Measurements from ENCODE around the gene RESF1. TPM values are rescaled to one million over a fixed set of nuclear protein-coding genes. Genes with fewer than 3 reads are reported as not detected.

The RESF1 gene
- total RNA-seq, 1 donor from 2014 or later: 113 TPM

DNA sequence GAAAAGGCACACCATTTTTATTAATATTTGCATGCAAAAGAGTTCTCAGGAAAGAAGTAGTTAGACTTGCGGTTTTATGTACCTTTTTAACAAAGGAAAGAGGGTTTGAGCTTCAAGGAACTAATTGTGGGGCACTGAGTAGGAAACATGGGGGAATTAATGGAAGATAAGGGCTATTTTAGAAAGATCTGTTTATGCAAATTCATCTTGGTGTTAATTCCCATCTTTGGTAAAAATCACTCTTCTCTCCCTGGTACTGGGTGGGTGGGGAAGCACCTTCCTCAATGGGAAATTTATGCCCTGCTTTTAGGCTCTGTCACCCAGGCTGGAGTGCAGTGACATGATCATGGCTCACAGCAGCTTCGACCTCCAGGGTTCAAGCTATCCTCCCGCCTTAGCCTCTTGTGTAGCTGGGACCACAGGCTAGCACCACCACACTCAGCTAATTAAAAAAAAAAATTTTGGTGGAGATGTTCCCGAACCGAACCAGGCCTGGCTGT, 30.1 kb upstream of the RESF1 start:
- H3K27ac Mint-ChIP-seq: no peak overlapping the region
- TF ChIP-seq, protein P1, sequence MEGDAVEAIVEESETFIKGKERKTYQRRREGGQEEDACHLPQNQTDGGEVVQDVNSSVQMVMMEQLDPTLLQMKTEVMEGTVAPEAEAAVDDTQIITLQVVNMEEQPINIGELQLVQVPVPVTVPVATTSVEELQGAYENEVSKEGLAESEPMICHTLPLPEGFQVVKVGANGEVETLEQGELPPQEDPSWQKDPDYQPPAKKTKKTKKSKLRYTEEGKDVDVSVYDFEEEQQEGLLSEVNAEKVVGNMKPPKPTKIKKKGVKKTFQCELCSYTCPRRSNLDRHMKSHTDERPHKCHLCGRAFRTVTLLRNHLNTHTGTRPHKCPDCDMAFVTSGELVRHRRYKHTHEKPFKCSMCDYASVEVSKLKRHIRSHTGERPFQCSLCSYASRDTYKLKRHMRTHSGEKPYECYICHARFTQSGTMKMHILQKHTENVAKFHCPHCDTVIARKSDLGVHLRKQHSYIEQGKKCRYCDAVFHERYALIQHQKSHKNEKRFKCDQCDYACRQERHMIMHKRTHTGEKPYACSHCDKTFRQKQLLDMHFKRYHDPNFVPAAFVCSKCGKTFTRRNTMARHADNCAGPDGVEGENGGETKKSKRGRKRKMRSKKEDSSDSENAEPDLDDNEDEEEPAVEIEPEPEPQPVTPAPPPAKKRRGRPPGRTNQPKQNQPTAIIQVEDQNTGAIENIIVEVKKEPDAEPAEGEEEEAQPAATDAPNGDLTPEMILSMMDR (IDR thresholded peaks at IDR 0.05): no peak
- no peak for TF ChIP-seq EZH2phosphoT487 (IDR thresholded peaks at IDR 0.05)
- TF ChIP-seq EZH2 (IDR thresholded peaks at IDR 0.05): no peak
- H3K79me2 ChIP-seq (ENCODE audit: low read depth): no peaks in the 10 kb centered on the region
- DNase-seq (ENCODE audit: low spot score): no peak
- no peak overlapping the region for H3K4me3 Mint-ChIP-seq
- no peak overlapping the region for H2AFZ ChIP-seq (replicated peaks)
- no peaks in the 10 kb centered on the region for H4K20me1 ChIP-seq (ENCODE audit: low read depth)
- H3K36me3 ChIP-seq: no peaks in the 10 kb centered on the region
- no peaks in the 10 kb centered on the region for H3K36me3 Mint-ChIP-seq
- H3K4me3 ChIP-seq: no peak overlapping the region
- no peaks in the 10 kb centered on the region for H3K4me1 ChIP-seq
- H3K27me3 ChIP-seq: no peaks in the 10 kb centered on the region
- H3K9ac ChIP-seq: no peak overlapping the region
- peaks cover 11% of the 10 kb centered on the region for H3K9me3 Mint-ChIP-seq
- no peaks in the 10 kb centered on the region for H3K4me1 Mint-ChIP-seq
- no peak overlapping the region for H3K4me2 ChIP-seq
- no peaks in the 10 kb centered on the region for H3K9me3 ChIP-seq (ENCODE audit: low read depth)
- no peaks in the 10 kb centered on the region for H3F3A ChIP-seq (ENCODE audit: low read depth)
- no peak overlapping the region for H3K27ac ChIP-seq
- H3K27me3 Mint-ChIP-seq (ENCODE audit: insufficient read depth, low read depth): no peaks in the 10 kb centered on the region

DNA sequence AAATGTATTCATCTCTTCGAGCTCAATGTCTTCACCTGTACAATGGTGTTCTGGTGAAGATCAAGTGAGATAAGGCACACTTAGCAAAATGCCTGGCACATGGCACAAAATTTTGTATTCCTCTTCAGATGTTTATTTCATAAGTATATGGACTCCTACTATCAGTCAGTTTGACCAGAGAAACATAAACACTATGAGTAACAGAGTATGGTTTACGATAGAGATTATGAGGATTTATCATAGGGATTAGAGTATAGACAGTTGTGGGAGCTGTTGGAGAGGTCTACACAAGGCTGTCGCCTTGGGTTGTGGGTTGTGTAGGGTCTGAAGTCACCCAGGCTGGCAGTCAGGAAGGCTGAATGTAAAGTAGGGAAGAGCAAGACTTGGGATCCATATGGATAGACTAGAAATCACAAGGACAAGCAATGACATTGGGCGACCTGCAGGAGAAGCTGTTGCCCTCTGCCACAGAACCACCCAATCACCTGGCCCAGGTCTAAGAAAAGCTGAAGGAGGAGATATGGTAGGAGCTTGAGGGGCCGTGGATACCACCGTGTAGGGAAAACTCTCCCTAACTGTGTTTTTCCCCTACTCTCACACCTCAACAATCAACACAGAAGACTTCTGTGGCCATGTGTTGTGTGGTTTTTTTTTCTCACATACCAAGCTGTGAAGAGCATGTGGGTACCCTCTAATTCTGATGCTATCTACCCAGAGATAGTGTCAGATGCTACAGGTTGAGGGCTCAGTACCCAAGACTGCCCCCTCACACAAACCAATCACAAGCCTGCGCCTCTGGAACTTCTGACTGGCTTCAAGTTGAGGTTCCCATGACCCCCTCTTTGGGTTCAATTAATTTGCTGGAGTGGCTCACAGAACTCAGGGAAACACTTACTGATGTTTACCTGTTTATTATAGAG, 27.2 kb upstream of the RESF1 start:
- Histone ChIP-seq H3K4me3 (no peak overlapping the region), H3K36me3 (no peaks in the 10 kb centered on the region), H3K4me1 (no peaks in the 10 kb centered on the region), H3K27ac (no peak overlapping the region), H3F3A (ENCODE audit: low read depth) (no peaks in the 10 kb centered on the region), H3K27me3 (no peaks in the 10 kb centered on the region), H3K9ac (no peak overlapping the region), H3K4me2 (no peak overlapping the region), H3K79me2 (ENCODE audit: low read depth) (no peaks in the 10 kb centered on the region), H2AFZ (replicated peaks) (no peak overlapping the region), H4K20me1 (ENCODE audit: low read depth) (no peaks in the 10 kb centered on the region), H3K9me3 (ENCODE audit: low read depth) (no peaks in the 10 kb centered on the region)
- Mint-ChIP-seq H3K9me3 (peaks cover 12% of the 10 kb centered on the region), H3K27ac (no peak overlapping the region), H3K36me3 (no peaks in the 10 kb centered on the region), H3K4me3 (no peak overlapping the region), H3K4me1 (no peaks in the 10 kb centered on the region), H3K27me3 (ENCODE audit: insufficient read depth, low read depth) (peaks cover 3% of the 10 kb centered on the region)
- TF ChIP-seq EZH2phosphoT487 (IDR thresholded peaks at IDR 0.05) (no peak), EZH2 (IDR thresholded peaks at IDR 0.05) (no peak)
- TF ChIP-seq, protein P1 (IDR thresholded peaks at IDR 0.05): no peak
- no peak for DNase-seq (ENCODE audit: low spot score)

DNA sequence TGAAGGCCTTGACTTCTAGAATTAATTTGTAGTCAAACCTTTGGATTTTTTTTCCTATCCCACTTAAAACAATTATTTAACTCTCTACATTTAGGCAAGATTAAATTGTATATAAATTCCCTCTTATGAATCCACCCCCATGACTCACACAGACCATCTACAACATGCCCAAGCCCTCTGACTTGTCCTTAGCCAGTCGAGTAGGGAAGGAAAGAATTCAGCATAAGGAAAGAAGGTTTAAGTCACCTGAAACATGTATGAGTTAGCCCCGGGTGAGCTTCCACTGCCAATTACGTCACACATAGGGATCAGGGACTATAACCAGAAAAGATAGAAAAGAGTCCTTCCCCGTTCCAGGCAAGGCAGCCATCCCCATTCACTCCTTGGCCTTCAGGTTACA, 14.9 kb upstream of the RESF1 start:
- Mint-ChIP-seq H3K4me3 (no peak overlapping the region), H3K9me3 (peaks cover 35% of the 10 kb centered on the region)
- TF ChIP-seq, protein P1 (IDR thresholded peaks at IDR 0.05): no peak
- no peak for TF ChIP-seq EZH2 (IDR thresholded peaks at IDR 0.05)
- no peak for TF ChIP-seq EZH2phosphoT487 (IDR thresholded peaks at IDR 0.05)

More for the DNA sequence above, 14.9 kb upstream of the RESF1 start:
- Histone ChIP-seq H3K27me3 (no peaks in the 10 kb centered on the region), H3K27ac (no peak overlapping the region), H3K9ac (no peak overlapping the region), H3K4me3 (no peak overlapping the region), H4K20me1 (ENCODE audit: low read depth) (no peaks in the 10 kb centered on the region), H3K79me2 (ENCODE audit: low read depth) (no peaks in the 10 kb centered on the region), H2AFZ (replicated peaks) (no peak overlapping the region), H3F3A (ENCODE audit: low read depth) (no peaks in the 10 kb centered on the region), H3K4me1 (no peaks in the 10 kb centered on the region), H3K36me3 (no peaks in the 10 kb centered on the region), H3K4me2 (no peak overlapping the region), H3K9me3 (ENCODE audit: low read depth) (no peaks in the 10 kb centered on the region)
- no peaks in the 10 kb centered on the region for H3K4me1 Mint-ChIP-seq
- H3K27ac Mint-ChIP-seq: no peak overlapping the region
- DNase-seq (ENCODE audit: low spot score): no peak
- peaks cover 3% of the 10 kb centered on the region for H3K27me3 Mint-ChIP-seq (ENCODE audit: insufficient read depth, low read depth)
- H3K36me3 Mint-ChIP-seq: peaks cover 3% of the 10 kb centered on the region

Data from neural progenitor cell (in vitro differentiated cells).